Sigmoid colon (tissue), 4 donors: ENCODE data around the gene CAMTA1.
"Not testable (repeated sequence)": the region's sequence is repeated elsewhere in the genome, so short reads cannot be mapped to it uniquely, and the experiment has no call there.

Experiments
- CTCF ChIP-seq, 4 experiments: fragments of 450-650 bp in 3 of 4; fragments of 200-600 bp in 1 of 4; IDR thresholded peaks; one replicate each; pipeline ENCODE4 v1.5.1; 2016 to 2019; ENCODE audit warnings: antibody characterized with exemption in 4 of 4, mild to moderate bottlenecking in 3 of 4, moderate library complexity in 2 of 4
- EP300 ChIP-seq, 4 donors: sonication (generic); formaldehyde crosslinking; IDR thresholded peaks; one replicate each; pipeline ENCODE4 v1.6.1; 2017; ENCODE audit warnings: antibody characterized with exemption in 4 of 4
- POLR2A ChIP-seq, 2 donors: fragments of 450-650 bp; IDR thresholded peaks; one replicate each; pipeline ENCODE4 v1.6.1; 2016; ENCODE audit warnings: antibody characterized with exemption in 2 of 2, mild to moderate bottlenecking in 2 of 2, moderate library complexity in 2 of 2
- POLR2AphosphoS5 ChIP-seq, 4 donors: sonication (generic); formaldehyde crosslinking; IDR thresholded peaks; one replicate each; pipeline ENCODE4 v1.6.1; 2017; ENCODE audit warnings: antibody characterized with exemption in 4 of 4

- not testable (repeated sequence) for TF ChIP-seq CTCF, POLR2A, POLR2AphosphoS5, EP300 (IDR thresholded peaks at IDR 0.05)
Observed at GRCh38 chr1:6810146-6810734, 25.0 kb downstream of the CAMTA1 start.
